A673 (cell line): ENCODE data around the gene ANKRD13A. TPM values are rescaled to one million over a fixed set of nuclear protein-coding genes. Genes with fewer than 3 reads are reported as not detected.

Experiments
- BruUV-seq: library from RNA; stranded (reverse); fragments of 400-500 nt; replicated peaks from 2 replicates; lab custom pipeline; 2021; lab: Mats Ljungman, UMichigan
- CTCF ChIA-PET: fragments of 300-600 bp; sonication (Branson Sonifier 250); formaldehyde crosslinking; loops from one replicate; lab custom pipeline; 2022; ENCODE audit warnings: antibody characterized with exemption; lab: Charles Lee
- POLR2A ChIA-PET: fragments of 300-600 bp; sonication (Branson Sonifier 250); formaldehyde crosslinking; loops from one replicate; lab custom pipeline; 2022; ENCODE audit warnings: antibody characterized with exemption; ENCODE audit not compliant: low non-redundant PET; lab: Charles Lee
- DNase-seq: peaks from one replicate; pipeline ENCODE4 v3.0.0-alpha.2; 2015; ENCODE audit warnings: low spot score
- H3K27ac ChIP-seq: fragments of 200-600 bp; sonication (generic); 2 replicates; pipeline ENCODE4 v1.5.1; 2016; ENCODE audit warnings: mixed run types, low read depth, mild to moderate bottlenecking, mixed read lengths, antibody characterized with exemption, low read length; ENCODE audit not compliant: poor library complexity, severe bottlenecking
- H3K27me3 ChIP-seq: fragments of 200-600 bp; sonication (generic); replicated peaks from 2 replicates; pipeline ENCODE4 v1.6.1; 2017; ENCODE audit warnings: mixed run types, low read depth, mild to moderate bottlenecking, mixed read lengths, antibody characterized with exemption, low read length; ENCODE audit not compliant: insufficient read depth, poor library complexity
- H3K36me3 ChIP-seq: fragments of 200-600 bp; sonication (generic); 2 replicates; pipeline ENCODE4 v1.6.1; 2016; ENCODE audit warnings: mixed run types, mild to moderate bottlenecking, mixed read lengths, antibody characterized with exemption, low read length; ENCODE audit not compliant: insufficient read depth, poor library complexity, severe bottlenecking
- H3K4me1 ChIP-seq: fragments of 200-600 bp; sonication (generic); 2 replicates; pipeline ENCODE4 v1.6.1; 2017; ENCODE audit warnings: mixed run types, mild to moderate bottlenecking, mixed read lengths, antibody characterized with exemption, low read length; ENCODE audit not compliant: insufficient read depth, poor library complexity, severe bottlenecking
- H3K4me3 ChIP-seq: fragments of 200-600 bp; sonication (generic); 2 replicates; pipeline ENCODE4 v1.5.1; 2016; ENCODE audit warnings: low read depth, mixed run types, mild to moderate bottlenecking, mixed read lengths, low read length; ENCODE audit not compliant: poor library complexity, severe bottlenecking
- H3K9me3 ChIP-seq: fragments of 200-600 bp; sonication (generic); 2 replicates; pipeline ENCODE4 v1.6.1; 2016; ENCODE audit warnings: mixed run types, low read depth, mild to moderate bottlenecking, mixed read lengths, antibody characterized with exemption, low read length; ENCODE audit not compliant: poor library complexity, severe bottlenecking
- EZH2 ChIP-seq: fragments of 200-600 bp; sonication (generic); IDR thresholded peaks from 2 replicates; pipeline ENCODE4 v1.6.1; 2017; ENCODE audit warnings: borderline replicate concordance, low read depth, mild to moderate bottlenecking, mixed read lengths, antibody characterized with exemption, low read length; ENCODE audit not compliant: poor library complexity, severe bottlenecking
- intact Hi-C: fragments of 100-400 bp; cut with micrococcal nuclease; formaldehyde crosslinking; loops from one replicate; pipeline ENCODE4 v1.10.0; 2022; ENCODE audit not compliant: unreplicated experiment
- total RNA-seq: library from RNA; stranded (reverse); gene quantifications from 2 replicates; pipeline ENCODE4 v1.2.3, GENCODE V29; 2021
- TF ChIP-seq, protein P1 (sequence below): fragments of 300-800, 200-600 bp; sonication (generic); conservative IDR thresholded peaks from 2 replicates; pipeline ENCODE4 v1.5.1; 2017; ENCODE audit warnings: low read depth, mild to moderate bottlenecking, antibody characterized with exemption, low read length, moderate library complexity, mixed read lengths

Gene ANKRD13A
- total RNA-seq, 1 experiment from 2014 or later, result 19.8 TPM

DNA sequence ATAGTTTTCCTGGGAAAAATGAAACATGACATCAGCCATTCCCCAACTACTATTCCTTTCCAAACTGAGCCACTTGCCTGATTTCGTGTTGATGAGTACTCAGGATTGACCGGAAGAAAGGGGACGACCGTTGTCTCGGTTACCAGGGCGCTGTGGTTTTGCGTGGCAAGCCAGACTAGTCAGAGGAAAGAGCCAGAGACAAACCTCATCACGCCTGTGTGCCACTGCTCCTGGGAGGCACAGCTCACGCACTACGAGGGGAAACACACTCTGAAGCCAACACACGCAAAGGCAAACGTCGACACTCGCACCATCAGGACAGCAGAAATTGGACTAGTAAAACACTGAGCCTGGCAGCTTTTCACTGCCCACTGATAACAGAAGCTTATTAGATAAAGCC is 38.0 kb upstream of the ANKRD13A start:
- CTCF ChIA-PET, result no interaction called here
- H3K36me3 ChIP-seq, result peaks cover 32% of the 10 kb centered on the region

DNA sequence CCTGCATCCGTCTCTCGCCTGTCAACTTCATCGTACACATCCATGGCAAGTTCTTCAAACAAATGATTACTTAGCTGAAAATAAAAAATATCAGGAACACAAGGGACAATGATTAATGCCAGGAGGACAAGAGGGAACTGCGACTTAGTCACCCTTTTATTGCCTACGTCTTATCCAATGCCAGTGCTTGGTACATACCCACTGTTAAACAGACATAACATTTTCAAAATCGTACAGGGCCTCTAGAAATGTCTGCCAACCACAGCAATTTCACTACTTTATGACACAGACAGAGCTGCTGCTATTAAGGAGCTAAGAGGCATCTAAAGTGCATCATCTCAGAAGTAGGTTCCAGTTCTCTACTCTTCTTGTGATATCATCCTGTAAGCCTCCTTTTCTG is 37.6 kb upstream of the ANKRD13A start:
- TF ChIP-seq, protein P1, sequence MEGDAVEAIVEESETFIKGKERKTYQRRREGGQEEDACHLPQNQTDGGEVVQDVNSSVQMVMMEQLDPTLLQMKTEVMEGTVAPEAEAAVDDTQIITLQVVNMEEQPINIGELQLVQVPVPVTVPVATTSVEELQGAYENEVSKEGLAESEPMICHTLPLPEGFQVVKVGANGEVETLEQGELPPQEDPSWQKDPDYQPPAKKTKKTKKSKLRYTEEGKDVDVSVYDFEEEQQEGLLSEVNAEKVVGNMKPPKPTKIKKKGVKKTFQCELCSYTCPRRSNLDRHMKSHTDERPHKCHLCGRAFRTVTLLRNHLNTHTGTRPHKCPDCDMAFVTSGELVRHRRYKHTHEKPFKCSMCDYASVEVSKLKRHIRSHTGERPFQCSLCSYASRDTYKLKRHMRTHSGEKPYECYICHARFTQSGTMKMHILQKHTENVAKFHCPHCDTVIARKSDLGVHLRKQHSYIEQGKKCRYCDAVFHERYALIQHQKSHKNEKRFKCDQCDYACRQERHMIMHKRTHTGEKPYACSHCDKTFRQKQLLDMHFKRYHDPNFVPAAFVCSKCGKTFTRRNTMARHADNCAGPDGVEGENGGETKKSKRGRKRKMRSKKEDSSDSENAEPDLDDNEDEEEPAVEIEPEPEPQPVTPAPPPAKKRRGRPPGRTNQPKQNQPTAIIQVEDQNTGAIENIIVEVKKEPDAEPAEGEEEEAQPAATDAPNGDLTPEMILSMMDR, result no peak
- TF ChIP-seq EZH2, result no peak
- no peaks in the 10 kb centered on the region for H3K27me3 ChIP-seq
- CTCF ChIA-PET, result no interaction called here
- BruUV-seq, result no TSS peak
- DNase-seq, result no peak
- H3K36me3 ChIP-seq, result peaks cover 29% of the 10 kb centered on the region
- H3K27ac ChIP-seq, result no peak overlapping the region
- H3K9me3 ChIP-seq, result no peaks in the 10 kb centered on the region
- intact Hi-C loops, result no loop called here
- POLR2A ChIA-PET, result no interaction called here
- no peaks in the 10 kb centered on the region for H3K4me1 ChIP-seq
- H3K4me3 ChIP-seq, result no peak overlapping the region

More for the DNA sequence above, 38.0 kb upstream of the ANKRD13A start:
- Histone ChIP-seq H3K4me3 (no peak overlapping the region), H3K4me1 (no peaks in the 10 kb centered on the region), H3K27ac (no peak overlapping the region), H3K27me3 (no peaks in the 10 kb centered on the region), H3K9me3 (no peaks in the 10 kb centered on the region)
- POLR2A ChIA-PET, result no interaction called here
- no peak for DNase-seq
- BruUV-seq, result no TSS peak
- TF ChIP-seq, protein P1, result no peak
- TF ChIP-seq EZH2, result no peak
- intact Hi-C loops, result no loop called here

DNA sequence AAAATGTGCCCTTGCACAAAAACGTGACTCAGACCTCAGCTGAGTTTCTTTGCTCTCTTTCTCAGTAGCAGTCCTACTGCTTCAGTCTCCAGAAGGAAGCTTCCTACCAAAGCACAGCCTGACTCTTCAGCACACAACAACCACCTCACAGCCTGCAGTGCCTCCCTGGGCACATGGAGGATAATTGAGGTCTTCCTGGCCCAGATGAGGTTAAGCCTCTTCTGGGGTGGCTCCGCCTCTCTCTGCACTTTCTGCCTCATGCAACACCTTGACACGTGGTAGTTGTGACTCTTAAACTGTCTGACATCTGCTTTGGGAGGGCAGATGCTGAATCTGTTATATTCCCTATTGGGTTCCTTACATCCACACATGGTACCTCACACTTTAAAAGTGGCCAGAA is 36.8 kb upstream of the ANKRD13A start:
- ChIA-PET CTCF (no interaction called here), POLR2A (no interaction called here)
- no peak for TF ChIP-seq EZH2
- TF ChIP-seq, protein P1, result no peak
- DNase-seq, result no peak
- peaks cover 30% of the 10 kb centered on the region for H3K36me3 ChIP-seq
- H3K4me3 ChIP-seq, result no peak overlapping the region
- no TSS peak for BruUV-seq
- no peaks in the 10 kb centered on the region for H3K4me1 ChIP-seq
- intact Hi-C loops, result no loop called here
- H3K27ac ChIP-seq, result no peak overlapping the region
- H3K27me3 ChIP-seq, result no peaks in the 10 kb centered on the region
- H3K9me3 ChIP-seq, result no peaks in the 10 kb centered on the region
